ENCODE measurements around the gene CACNA1C. TPM values are rescaled to one million over a fixed set of nuclear protein-coding genes. Genes with fewer than 3 reads are reported as not detected.

CACNA1C gene
- total RNA-seq, 2 donors from 2014 or later = 8.1 to 18.2 TPM

DNA sequence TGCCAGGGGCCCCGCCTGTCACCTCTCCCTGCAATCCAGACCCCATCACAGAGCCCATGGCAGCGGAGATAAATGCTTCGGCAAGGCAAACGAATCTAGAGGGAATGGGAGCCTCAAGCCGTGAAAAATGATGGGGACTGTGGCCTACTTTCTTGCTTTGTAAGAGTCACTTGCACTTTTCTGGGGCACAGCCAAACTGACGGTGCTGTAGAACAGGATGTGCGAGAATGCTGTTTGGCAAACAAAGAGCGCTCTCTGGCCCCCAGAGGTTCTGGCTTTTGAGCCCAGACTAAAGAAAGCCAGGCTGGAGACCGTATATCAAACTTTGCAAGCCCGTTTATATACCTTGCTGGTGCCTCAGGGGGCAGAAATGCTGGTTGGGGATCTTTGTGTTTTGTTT lies 108.7 kb downstream of the CACNA1C start:
- intact Hi-C loops (cut with DNase I) = loop anchor here (5.0 to 10.0 kb wide), 5 partner anchors 39 to 423 kb away; partner anchors contain the start of gene CACNA1C
- WGBS = 23% methylated on average over 10 of the region's 10 CpGs
- H3K27ac ChIP-seq = peak overlapping the region; percentile 58 to 68

GRCh38 chr12:2163177-2163941 lies 110.6 kb downstream of the CACNA1C start:
- 44% methylated on average over 17 of the region's 17 CpGs for WGBS
- DNase-seq (ENCODE audit: low spot score) = no peak
- Histone ChIP-seq H3K4me1 (replicated peaks) (peaks cover 13% of the 10 kb centered on the region), H3K36me3 (no peaks in the 10 kb centered on the region), H3K27me3 (replicated peaks; ENCODE audit: insufficient read depth) (no peaks in the 10 kb centered on the region), H3K4me3 (no peak overlapping the region), H3K9me3 (no peaks in the 10 kb centered on the region), H3K27ac (peak overlapping the region in 1 of 2 donors; percentile 40)
- TF ChIP-seq POLR2A (IDR thresholded peaks at IDR 0.05) = no peak
- peak; percentile 48 for TF ChIP-seq POLR2AphosphoS5 (IDR thresholded peaks at IDR 0.05)
- TF ChIP-seq, protein P1, sequence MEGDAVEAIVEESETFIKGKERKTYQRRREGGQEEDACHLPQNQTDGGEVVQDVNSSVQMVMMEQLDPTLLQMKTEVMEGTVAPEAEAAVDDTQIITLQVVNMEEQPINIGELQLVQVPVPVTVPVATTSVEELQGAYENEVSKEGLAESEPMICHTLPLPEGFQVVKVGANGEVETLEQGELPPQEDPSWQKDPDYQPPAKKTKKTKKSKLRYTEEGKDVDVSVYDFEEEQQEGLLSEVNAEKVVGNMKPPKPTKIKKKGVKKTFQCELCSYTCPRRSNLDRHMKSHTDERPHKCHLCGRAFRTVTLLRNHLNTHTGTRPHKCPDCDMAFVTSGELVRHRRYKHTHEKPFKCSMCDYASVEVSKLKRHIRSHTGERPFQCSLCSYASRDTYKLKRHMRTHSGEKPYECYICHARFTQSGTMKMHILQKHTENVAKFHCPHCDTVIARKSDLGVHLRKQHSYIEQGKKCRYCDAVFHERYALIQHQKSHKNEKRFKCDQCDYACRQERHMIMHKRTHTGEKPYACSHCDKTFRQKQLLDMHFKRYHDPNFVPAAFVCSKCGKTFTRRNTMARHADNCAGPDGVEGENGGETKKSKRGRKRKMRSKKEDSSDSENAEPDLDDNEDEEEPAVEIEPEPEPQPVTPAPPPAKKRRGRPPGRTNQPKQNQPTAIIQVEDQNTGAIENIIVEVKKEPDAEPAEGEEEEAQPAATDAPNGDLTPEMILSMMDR (IDR thresholded peaks at IDR 0.05) = no peak
- intact Hi-C loops (cut with DNase I) = loop anchor here (5.0 to 10.0 kb wide), 5 partner anchors 41 to 421 kb away; partner anchors contain the start of gene CACNA1C

More for the DNA sequence above, 108.7 kb downstream of the CACNA1C start:
- peaks cover 13% of the 10 kb centered on the region for H3K4me1 ChIP-seq (replicated peaks)
- H3K4me3 ChIP-seq = no peak overlapping the region
- no peaks in the 10 kb centered on the region for H3K9me3 ChIP-seq
- peak; percentile 82 for TF ChIP-seq POLR2AphosphoS5 (IDR thresholded peaks at IDR 0.05)
- no peak for TF ChIP-seq POLR2A (IDR thresholded peaks at IDR 0.05)
- peak; percentile 86 for DNase-seq (ENCODE audit: low spot score)
- H3K27me3 ChIP-seq (replicated peaks; ENCODE audit: insufficient read depth) = no peaks in the 10 kb centered on the region
- no peaks in the 10 kb centered on the region for H3K36me3 ChIP-seq

- H3K9me3 ChIP-seq = no peaks in the 10 kb centered on the region
- no peak for DNase-seq (ENCODE audit: low spot score)
- H3K4me1 ChIP-seq (replicated peaks) = peaks cover 13% of the 10 kb centered on the region
- TF ChIP-seq POLR2A (IDR thresholded peaks at IDR 0.05) (no peak), POLR2AphosphoS5 (IDR thresholded peaks at IDR 0.05) (no peak)
- TF ChIP-seq, protein P1 (IDR thresholded peaks at IDR 0.05) = no peak
- no peaks in the 10 kb centered on the region for H3K36me3 ChIP-seq
- no peaks in the 10 kb centered on the region for H3K27me3 ChIP-seq (replicated peaks; ENCODE audit: insufficient read depth)
- H3K27ac ChIP-seq = peak overlapping the region in 1 of 2 donors; percentile 46
- H3K4me3 ChIP-seq = no peak overlapping the region
- intact Hi-C loops (cut with DNase I) = loop anchor here (10.0 kb wide), 1 partner anchor 420 kb away; no protein-coding TSS in a partner anchor
Observed at GRCh38 chr12:2165021-2165420, 112.2 kb downstream of the CACNA1C start.

GRCh38 chr12:2165927-2166326 lies 113.1 kb downstream of the CACNA1C start:
- no peak for DNase-seq (ENCODE audit: low spot score)
- no peak overlapping the region for H3K4me3 ChIP-seq
- TF ChIP-seq, protein P1 (IDR thresholded peaks at IDR 0.05) = no peak
- TF ChIP-seq POLR2A (IDR thresholded peaks at IDR 0.05) (no peak), POLR2AphosphoS5 (IDR thresholded peaks at IDR 0.05) (no peak)
- no peaks in the 10 kb centered on the region for H3K36me3 ChIP-seq
- H3K9me3 ChIP-seq = no peaks in the 10 kb centered on the region
- intact Hi-C loops (cut with DNase I) = loop anchor here (10.0 kb wide), 1 partner anchor 419 kb away; no protein-coding TSS in a partner anchor
- peaks cover 13% of the 10 kb centered on the region for H3K4me1 ChIP-seq (replicated peaks)
- no peak overlapping the region for H3K27ac ChIP-seq
- no peaks in the 10 kb centered on the region for H3K27me3 ChIP-seq (replicated peaks; ENCODE audit: insufficient read depth)
- WGBS = 84% methylated on average over 3 of the region's 3 CpGs

DNA sequence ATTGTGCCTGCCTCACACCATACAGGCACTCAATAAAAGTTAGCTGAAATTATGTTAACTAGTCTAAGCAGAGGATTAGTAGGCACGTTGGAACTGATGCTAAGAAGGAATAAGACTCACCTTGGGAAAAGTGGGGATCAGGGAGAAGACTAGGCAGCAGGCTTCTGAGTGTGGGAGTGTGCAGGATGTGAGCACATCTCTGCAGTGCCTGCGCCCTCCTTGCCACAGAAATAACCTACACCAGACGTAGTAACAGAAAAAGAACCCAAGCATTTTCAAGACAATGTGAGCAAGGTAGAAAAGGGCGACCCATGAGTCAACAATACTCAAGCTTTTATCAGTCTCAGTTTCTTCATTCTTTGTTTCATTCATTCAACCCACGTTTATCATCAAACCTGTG lies 113.9 kb downstream of the CACNA1C start:
- H3K9me3 ChIP-seq = no peaks in the 10 kb centered on the region
- H3K27me3 ChIP-seq (replicated peaks; ENCODE audit: insufficient read depth) = no peaks in the 10 kb centered on the region
- no peaks in the 10 kb centered on the region for H3K36me3 ChIP-seq
- intact Hi-C loops (cut with DNase I) = loop anchor here (10.0 kb wide), 1 partner anchor 418 kb away; no protein-coding TSS in a partner anchor
- H3K4me3 ChIP-seq = no peak overlapping the region
- no peak overlapping the region for H3K27ac ChIP-seq
- DNase-seq (ENCODE audit: low spot score) = no peak
- WGBS = 84% methylated on average over 5 of the region's 5 CpGs
- peaks cover 6% of the 10 kb centered on the region for H3K4me1 ChIP-seq (replicated peaks)
- TF ChIP-seq, protein P1 (IDR thresholded peaks at IDR 0.05) = no peak
- TF ChIP-seq POLR2AphosphoS5 (IDR thresholded peaks at IDR 0.05) (no peak), POLR2A (IDR thresholded peaks at IDR 0.05) (no peak)
